Esophagus muscularis mucosa (tissue), 4 donors: ENCODE measurements around the gene DDX11.

Source experiments
- EP300 ChIP-seq: sonication (generic); formaldehyde crosslinking; IDR thresholded peaks from one replicate; pipeline ENCODE4 v1.6.1; 2017; ENCODE audit warnings: antibody characterized with exemption
- POLR2AphosphoS5 ChIP-seq, 2 donors: sonication (generic); formaldehyde crosslinking; IDR thresholded peaks; one replicate each; pipeline ENCODE4 v1.6.1; 2017; ENCODE audit warnings: antibody characterized with exemption in 2 of 2
- TF ChIP-seq, protein P1 (sequence below), 3 experiments: fragments of 200-600 bp in 2 of 3; fragments of 450-650 bp in 1 of 3; sonication (generic) in 2 of 3; IDR thresholded peaks; one replicate each; pipeline ENCODE4 v1.5.1; 2017 to 2019; ENCODE audit warnings: antibody characterized with exemption in 3 of 3, mild to moderate bottlenecking in 2 of 3, moderate library complexity in 1 of 3

DNA sequence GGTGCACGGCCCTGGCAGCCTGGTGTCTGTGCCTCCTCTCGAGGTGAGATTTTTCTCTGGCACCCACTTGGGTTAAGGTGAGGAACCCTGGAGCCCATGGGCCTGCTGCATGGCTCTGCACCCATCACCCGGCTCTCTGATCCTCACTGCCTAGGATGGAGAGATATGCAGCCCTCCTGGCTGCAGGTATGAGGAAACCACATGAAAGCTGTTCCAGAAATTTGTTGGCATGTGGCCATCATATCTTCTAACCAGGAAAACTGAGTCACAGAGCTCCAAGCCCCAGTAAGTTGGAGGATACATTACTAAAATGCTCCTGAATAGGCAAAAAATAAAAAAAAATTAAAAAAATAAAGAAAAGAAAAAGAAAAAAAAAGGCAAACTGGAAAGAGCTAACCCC lies 39.3 kb upstream of the DDX11 start:
- TF ChIP-seq, protein P1, sequence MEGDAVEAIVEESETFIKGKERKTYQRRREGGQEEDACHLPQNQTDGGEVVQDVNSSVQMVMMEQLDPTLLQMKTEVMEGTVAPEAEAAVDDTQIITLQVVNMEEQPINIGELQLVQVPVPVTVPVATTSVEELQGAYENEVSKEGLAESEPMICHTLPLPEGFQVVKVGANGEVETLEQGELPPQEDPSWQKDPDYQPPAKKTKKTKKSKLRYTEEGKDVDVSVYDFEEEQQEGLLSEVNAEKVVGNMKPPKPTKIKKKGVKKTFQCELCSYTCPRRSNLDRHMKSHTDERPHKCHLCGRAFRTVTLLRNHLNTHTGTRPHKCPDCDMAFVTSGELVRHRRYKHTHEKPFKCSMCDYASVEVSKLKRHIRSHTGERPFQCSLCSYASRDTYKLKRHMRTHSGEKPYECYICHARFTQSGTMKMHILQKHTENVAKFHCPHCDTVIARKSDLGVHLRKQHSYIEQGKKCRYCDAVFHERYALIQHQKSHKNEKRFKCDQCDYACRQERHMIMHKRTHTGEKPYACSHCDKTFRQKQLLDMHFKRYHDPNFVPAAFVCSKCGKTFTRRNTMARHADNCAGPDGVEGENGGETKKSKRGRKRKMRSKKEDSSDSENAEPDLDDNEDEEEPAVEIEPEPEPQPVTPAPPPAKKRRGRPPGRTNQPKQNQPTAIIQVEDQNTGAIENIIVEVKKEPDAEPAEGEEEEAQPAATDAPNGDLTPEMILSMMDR (IDR thresholded peaks at IDR 0.05), result no peak
- TF ChIP-seq POLR2AphosphoS5 (IDR thresholded peaks at IDR 0.05) (no peak), EP300 (no peak)
